Glutamatergic neuron (in vitro differentiated cells): ENCODE measurements around the gene ABHD8. TPM values are rescaled to one million over a fixed set of nuclear protein-coding genes. Genes with fewer than 3 reads are reported as not detected.

Experiments
- DNase-seq: peaks from one replicate; pipeline ENCODE4 v3.0.0; 2022
- H3K27ac Mint-ChIP-seq: one replicate; pipeline ENCODE4 v1.8.0; 2020; ENCODE audit warnings: mild to moderate bottlenecking, mixed read lengths, inconsistent platforms; ENCODE audit not compliant: unreplicated experiment
- H3K27me3 Mint-ChIP-seq: one replicate; pipeline ENCODE4 v1.8.0; 2020; ENCODE audit warnings: mild to moderate bottlenecking, moderate library complexity, mixed read lengths, inconsistent platforms; ENCODE audit not compliant: unreplicated experiment
- H3K36me3 Mint-ChIP-seq: one replicate; pipeline ENCODE4 v1.8.0; 2020; ENCODE audit warnings: mild to moderate bottlenecking, mixed read lengths, inconsistent platforms; ENCODE audit not compliant: unreplicated experiment
- H3K4me1 Mint-ChIP-seq: one replicate; pipeline ENCODE4 v1.8.0; 2020; ENCODE audit warnings: mild to moderate bottlenecking, low read depth, mixed read lengths, inconsistent platforms; ENCODE audit not compliant: unreplicated experiment
- H3K4me3 Mint-ChIP-seq: one replicate; pipeline ENCODE4 v1.8.0; 2020; ENCODE audit warnings: mild to moderate bottlenecking, mixed read lengths, inconsistent platforms; ENCODE audit not compliant: unreplicated experiment
- H3K9me3 Mint-ChIP-seq: one replicate; pipeline ENCODE4 v1.8.0; 2020; ENCODE audit warnings: mild to moderate bottlenecking, moderate library complexity, mixed read lengths, inconsistent platforms; ENCODE audit not compliant: unreplicated experiment
- total RNA-seq: library from RNA; stranded (reverse); fragmentation: NEBNext Ultra II Directional; extraction: Animal tissue kit (Norgen Biotek cat#: 25700); gene quantifications from one replicate; pipeline ENCODE4 v1.2.1, GENCODE V29; 2021; ENCODE audit not compliant: unreplicated experiment
- TF ChIP-seq, protein P1 (sequence below): fragments of 200-600 bp; sonication (generic); IDR thresholded peaks from one replicate; pipeline ENCODE4 v1.5.0; 2021; ENCODE audit not compliant: partially characterized antibody, unreplicated experiment

ABHD8 gene
- total RNA-seq, 1 donor from 2014 or later: 14.1 TPM

DNA sequence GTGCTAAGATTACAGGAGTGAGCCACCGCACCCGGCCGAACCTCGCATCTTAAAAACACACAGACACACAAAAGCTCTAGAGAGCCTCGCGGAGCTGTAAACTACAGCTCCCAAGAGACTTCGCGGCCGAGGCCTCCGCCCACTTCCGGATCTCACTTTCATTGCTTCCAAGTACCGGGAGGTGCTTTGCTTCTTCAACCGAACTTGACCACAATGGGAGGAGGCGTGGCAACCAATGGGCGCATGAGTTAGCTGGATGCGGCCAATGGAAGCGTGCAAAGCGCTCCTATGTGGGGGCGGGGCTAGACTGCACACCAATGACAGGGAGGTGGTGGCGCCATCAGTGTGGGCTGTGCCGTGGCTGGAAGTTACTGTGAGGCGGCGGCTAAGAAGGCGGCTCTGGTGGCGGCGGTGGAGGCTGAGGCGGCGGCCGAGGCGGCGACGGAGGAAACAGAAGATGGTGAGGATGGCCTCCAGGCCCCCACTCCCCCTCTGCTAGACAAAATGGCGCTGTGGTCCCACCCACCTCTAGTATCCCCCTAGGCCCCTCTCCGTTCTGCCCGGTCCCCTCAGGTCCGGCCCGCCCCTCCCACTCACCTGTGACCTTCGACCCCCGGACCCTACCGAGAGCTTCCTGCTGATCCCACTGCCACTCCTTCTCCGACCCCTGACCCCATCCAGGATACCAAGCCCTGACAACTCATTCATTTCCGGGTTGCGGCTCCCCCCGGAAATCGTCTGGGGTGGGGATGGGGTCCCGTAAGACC is 6.2 kb upstream of the ABHD8 start, which contains the start of gene DDA1:
Gene DDA1 (plus strand): TSS at position 366 of the 767 bp plus-strand sequence. CDS start 92 bp downstream, at position 458.
- Mint-ChIP-seq H3K36me3 (no peaks in the 10 kb centered on the region), H3K4me3 (peak within 1 kb of the TSS; percentile 96), H3K4me1 (peaks cover 24% of the 10 kb centered on the region), H3K27ac (peak within 1 kb of the TSS; percentile 94), H3K9me3 (peaks cover 25% of the 10 kb centered on the region), H3K27me3 (peaks cover 19% of the 10 kb centered on the region)
- DNase-seq: peak; percentile 97
- TF ChIP-seq, protein P1, sequence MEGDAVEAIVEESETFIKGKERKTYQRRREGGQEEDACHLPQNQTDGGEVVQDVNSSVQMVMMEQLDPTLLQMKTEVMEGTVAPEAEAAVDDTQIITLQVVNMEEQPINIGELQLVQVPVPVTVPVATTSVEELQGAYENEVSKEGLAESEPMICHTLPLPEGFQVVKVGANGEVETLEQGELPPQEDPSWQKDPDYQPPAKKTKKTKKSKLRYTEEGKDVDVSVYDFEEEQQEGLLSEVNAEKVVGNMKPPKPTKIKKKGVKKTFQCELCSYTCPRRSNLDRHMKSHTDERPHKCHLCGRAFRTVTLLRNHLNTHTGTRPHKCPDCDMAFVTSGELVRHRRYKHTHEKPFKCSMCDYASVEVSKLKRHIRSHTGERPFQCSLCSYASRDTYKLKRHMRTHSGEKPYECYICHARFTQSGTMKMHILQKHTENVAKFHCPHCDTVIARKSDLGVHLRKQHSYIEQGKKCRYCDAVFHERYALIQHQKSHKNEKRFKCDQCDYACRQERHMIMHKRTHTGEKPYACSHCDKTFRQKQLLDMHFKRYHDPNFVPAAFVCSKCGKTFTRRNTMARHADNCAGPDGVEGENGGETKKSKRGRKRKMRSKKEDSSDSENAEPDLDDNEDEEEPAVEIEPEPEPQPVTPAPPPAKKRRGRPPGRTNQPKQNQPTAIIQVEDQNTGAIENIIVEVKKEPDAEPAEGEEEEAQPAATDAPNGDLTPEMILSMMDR: no peak

GRCh38 chr19:17307876-17308377 is 4.7 kb upstream of the ABHD8 start:
- peak overlapping the region; percentile 72 for H3K27ac Mint-ChIP-seq
- peaks cover 30% of the 10 kb centered on the region for H3K4me1 Mint-ChIP-seq

GRCh38 chr19:17306285-17306714 is 3.1 kb upstream of the ABHD8 start:
- Mint-ChIP-seq H3K4me3 (peak overlapping the region; percentile 94), H3K4me1 (peaks cover 29% of the 10 kb centered on the region), H3K36me3 (no peaks in the 10 kb centered on the region), H3K27ac (peak overlapping the region; percentile 89), H3K27me3 (peaks cover 19% of the 10 kb centered on the region), H3K9me3 (peaks cover 27% of the 10 kb centered on the region)
- no peak for DNase-seq
- TF ChIP-seq, protein P1: no peak

More at GRCh38 chr19:17307876-17308377, 4.7 kb upstream of the ABHD8 start:
- Mint-ChIP-seq H3K4me3 (peak overlapping the region; percentile 94), H3K27me3 (peaks cover 19% of the 10 kb centered on the region), H3K9me3 (peaks cover 27% of the 10 kb centered on the region), H3K36me3 (no peaks in the 10 kb centered on the region)
- no peak for DNase-seq
- TF ChIP-seq, protein P1: no peak

- peak within 1 kb of the TSS; percentile 93 for H3K27ac Mint-ChIP-seq
- DNase-seq: peak; percentile 99
- peaks cover 25% of the 10 kb centered on the region for H3K9me3 Mint-ChIP-seq
Observed at GRCh38 chr19:17305517-17306284, 2.5 kb upstream of the ABHD8 start, which contains the start of gene MRPL34. Gene MRPL34, plus strand, starts transcription at chr19:17305872. Its CDS starts 21 bp downstream, at chr19:17305893.

More at GRCh38 chr19:17305517-17306284, 2.5 kb upstream of the ABHD8 start, which contains the start of gene MRPL34:
- Mint-ChIP-seq H3K36me3 (no peaks in the 10 kb centered on the region), H3K27me3 (peaks cover 18% of the 10 kb centered on the region), H3K4me3 (peak within 1 kb of the TSS; percentile 94), H3K4me1 (peaks cover 28% of the 10 kb centered on the region)
- TF ChIP-seq, protein P1: peak; percentile 70
